K562 (cell line): Measurements from ENCODE around the gene FAM227A. TPM values are rescaled to one million over a fixed set of nuclear protein-coding genes. Genes with fewer than 3 reads are reported as not detected.
A peak's percentile ranks its signal among the peaks of the same experiment; 100 is the strongest.

Experiments
- E2F3 ChIP-seq: fragments of 250-450 bp; sonication (Bioruptor Pico); IDR thresholded peaks from 2 replicates; pipeline ENCODE4 v1.4.0; 2020; ENCODE audit warnings: mild to moderate bottlenecking
- GABPB1 ChIP-seq: sonication (generic); formaldehyde crosslinking; IDR thresholded peaks from 2 replicates; pipeline ENCODE4 v1.8.0; 2022; ENCODE audit warnings: mild to moderate bottlenecking, missing genetic modification reagents
- HNRNPLL ChIP-seq: fragments of 200-400 bp; formaldehyde crosslinking; IDR thresholded peaks from 2 replicates; pipeline ENCODE4 v1.6.1; 2017; ENCODE audit warnings: low read length, low read depth, mild to moderate bottlenecking; ENCODE audit not compliant: poor library complexity, severe bottlenecking
- HNRNPUL1 ChIP-seq: fragments of 200-400 bp; formaldehyde crosslinking; IDR thresholded peaks from 2 replicates; pipeline ENCODE4 v1.6.1; 2017; ENCODE audit warnings: low read length
- MBD2 ChIP-seq: sonication (generic); IDR thresholded peaks from 2 replicates; pipeline ENCODE4 v1.6.1; 2016; ENCODE audit warnings: low read depth, borderline replicate concordance
- NCOR1 ChIP-seq: fragments of 450-650 bp; IDR thresholded peaks from 2 replicates; pipeline ENCODE4 v1.6.1; 2016; ENCODE audit warnings: mild to moderate bottlenecking, moderate library complexity
- PHF8 ChIP-seq: fragments of 200-600 bp; sonication (generic); IDR thresholded peaks from 2 replicates; pipeline ENCODE4 v1.6.1; 2012; ENCODE audit warnings: mixed run types, mild to moderate bottlenecking, inconsistent platforms, low read length, moderate library complexity, borderline replicate concordance
- RB1 ChIP-seq: fragments of 450-650 bp; IDR thresholded peaks from 2 replicates; pipeline ENCODE4 v1.6.1; 2017; ENCODE audit warnings: low read depth, mild to moderate bottlenecking
- SIX5 ChIP-seq, 2 experiments: IDR thresholded peaks; 2 replicates each; pipeline ENCODE4 v1.6.1; 2011; ENCODE audit warnings: low read length in 2 of 2, borderline replicate concordance in 1 of 2, low read depth in 1 of 2, mild to moderate bottlenecking in 1 of 2, moderate library complexity in 1 of 2; ENCODE audit not compliant: insufficient read depth in 1 of 2
- TOE1 ChIP-seq, 2 experiments: fragments of 450-650 bp in 1 of 2; sonication (generic) in 1 of 2; formaldehyde crosslinking in 1 of 2; IDR thresholded peaks; 2 replicates each; pipeline versions ENCODE4 v1.7.1 to v1.8.0; 2016 to 2022; ENCODE audit warnings: borderline replicate concordance in 2 of 2, mild to moderate bottlenecking in 2 of 2, antibody characterized with exemption in 1 of 2, inconsistent platforms in 1 of 2, low read depth in 1 of 2, missing genetic modification reagents in 1 of 2, moderate library complexity in 1 of 2
- ZFX ChIP-seq: sonication (generic); formaldehyde crosslinking; IDR thresholded peaks from 2 replicates; pipeline ENCODE4 v1.8.0; 2022; ENCODE audit warnings: mild to moderate bottlenecking, missing genetic modification reagents, moderate library complexity
- polyA plus RNA-seq, 8 experiments: library from polyadenylated mRNA; depleted of rRNA in 4 of 8; stranded (reverse) in 5 of 8; unstranded in 3 of 8; fragments of >200 nt; fragmentation: Nextera tagmentation in 2 of 8; fragmentation: Illumina TruSeq in 1 of 8; extraction: Ambion mirVana in 2 of 8; extraction: Trizol in 1 of 8; gene quantifications; 2 replicates each; pipeline versions ENCODE4 v1.2.1 to v1.2.3, GENCODE V29; 2011 to 2014; ENCODE audit warnings: inconsistent platforms in 1 of 8, missing spikeins in 1 of 8
- total RNA-seq, 7 experiments: library from RNA; depleted of rRNA in 6 of 7; stranded (reverse); fragments of >200 nt in 6 of 7; fragmentation: Illumina TruSeq in 2 of 7; extraction: Trizol in 2 of 7; gene quantifications; 2 replicates each; pipeline versions ENCODE4 v1.2.1 to v1.2.3, GENCODE V29; 2011 to 2021; ENCODE audit warnings: low replicate concordance in 1 of 7
- TF ChIP-seq, protein P1 (sequence below): fragments of 450-650 bp; IDR thresholded peaks from 2 replicates; pipeline ENCODE4 v1.6.1; 2016; ENCODE audit warnings: mild to moderate bottlenecking
- TF ChIP-seq, protein P2 (sequence below), 2 experiments: fragments of 450-650 bp; conservative IDR thresholded peaks; 2 replicates each; pipeline ENCODE4 v1.6.1; 2017; ENCODE audit warnings: mild to moderate bottlenecking in 2 of 2, moderate library complexity in 2 of 2
- TF ChIP-seq, protein P3 (sequence below), 2 experiments: IDR thresholded peaks in 1 of 2; conservative IDR thresholded peaks in 1 of 2; 2 replicates each; pipeline ENCODE4 v1.6.1; 2016; ENCODE audit warnings: low read depth in 2 of 2, mild to moderate bottlenecking in 1 of 2, missing compliant biosample characterization in 1 of 2, missing genetic modification characterization in 1 of 2, moderate library complexity in 1 of 2
- TF ChIP-seq, protein P4 (sequence below): fragments of 250-450 bp; sonication (Bioruptor Pico); IDR thresholded peaks from 2 replicates; pipeline ENCODE4 v1.9.0; 2021; ENCODE audit warnings: mild to moderate bottlenecking, inconsistent platforms

The FAM227A gene
- total and polyA plus RNA-seq, 9 of the 15 experiments (the other 6 are each of a cell fraction or from before 2014, with no cell fraction given): 0.10 to 2.2 (median 0.83) TPM

DNA sequence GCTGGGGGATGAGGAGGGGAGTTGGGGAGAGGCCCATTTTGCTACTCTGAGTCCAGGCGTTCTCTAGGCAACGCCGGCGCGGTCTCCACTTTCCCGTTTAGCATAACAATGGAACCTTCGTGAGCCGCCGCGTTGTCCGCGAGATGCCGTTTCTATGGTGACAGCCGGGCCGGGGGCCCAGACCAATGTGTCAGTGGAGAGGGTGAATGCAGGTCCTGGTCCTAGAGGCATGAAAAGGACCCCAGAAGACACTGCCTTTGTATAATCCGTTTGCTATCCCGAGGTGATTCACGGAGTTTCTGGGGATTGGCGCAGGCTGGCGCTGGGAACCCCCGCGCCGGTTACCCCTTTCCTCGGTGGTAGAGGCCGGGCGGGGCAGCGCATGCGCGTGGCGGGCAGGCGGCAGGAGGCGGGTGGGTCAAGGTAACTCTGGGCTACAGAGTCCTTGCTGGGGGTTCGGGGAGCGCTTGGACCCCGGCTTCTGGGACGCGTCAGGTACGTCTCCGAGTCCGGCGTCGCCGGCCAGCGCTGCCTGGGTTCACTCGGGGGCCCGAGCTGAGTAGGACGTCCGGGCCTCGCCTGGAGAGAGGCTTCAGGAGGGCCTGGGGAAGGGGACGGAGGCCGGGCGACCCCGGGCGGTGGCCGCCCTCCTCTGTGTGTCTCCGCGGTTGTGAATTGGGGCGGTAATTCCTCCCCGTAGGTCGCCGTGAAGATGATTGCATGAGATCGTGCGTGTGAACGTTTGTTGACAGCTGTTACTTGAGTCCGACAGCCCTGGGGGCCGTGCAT is at the start of gene FAM227A, which contains the start of gene CBY1 (continued):
- TF ChIP-seq MBD2 (peak; percentile 93), SIX5 (IDR thresholded peaks at IDR 0.05; ENCODE audit: borderline replicate concordance in 1 of 2, insufficient read depth in 1 of 2, low read depth in 1 of 2, low read length in 2 of 2) (peak in 1 of 2 experiments; percentile 28; a peak in 1 of 4 replicates), TOE1 (IDR thresholded peaks at IDR 0.05; ENCODE audit: borderline replicate concordance) (peak; percentile 69; the same call in 1 of the 2 replicates), TOE1 (CRISPR knock-in tag; IDR thresholded peaks at IDR 0.05; ENCODE audit: borderline replicate concordance, low read depth) (no peak), E2F3 (CRISPR knock-in tag) (no peak), PHF8 (peak; percentile 66; the same call in 1 of the 2 replicates), RB1 (0 out of 2 replicates have a peak, but pooled peaks have one; percentile 20), GABPB1 (CRISPR knock-in tag) (peak; percentile 18; the same call in 1 of the 2 replicates), ZFX (CRISPR knock-in tag) (peak; percentile 66), HNRNPUL1 (no peak), HNRNPLL (no peak), NCOR1 (no peak)
- TF ChIP-seq, protein P1, sequence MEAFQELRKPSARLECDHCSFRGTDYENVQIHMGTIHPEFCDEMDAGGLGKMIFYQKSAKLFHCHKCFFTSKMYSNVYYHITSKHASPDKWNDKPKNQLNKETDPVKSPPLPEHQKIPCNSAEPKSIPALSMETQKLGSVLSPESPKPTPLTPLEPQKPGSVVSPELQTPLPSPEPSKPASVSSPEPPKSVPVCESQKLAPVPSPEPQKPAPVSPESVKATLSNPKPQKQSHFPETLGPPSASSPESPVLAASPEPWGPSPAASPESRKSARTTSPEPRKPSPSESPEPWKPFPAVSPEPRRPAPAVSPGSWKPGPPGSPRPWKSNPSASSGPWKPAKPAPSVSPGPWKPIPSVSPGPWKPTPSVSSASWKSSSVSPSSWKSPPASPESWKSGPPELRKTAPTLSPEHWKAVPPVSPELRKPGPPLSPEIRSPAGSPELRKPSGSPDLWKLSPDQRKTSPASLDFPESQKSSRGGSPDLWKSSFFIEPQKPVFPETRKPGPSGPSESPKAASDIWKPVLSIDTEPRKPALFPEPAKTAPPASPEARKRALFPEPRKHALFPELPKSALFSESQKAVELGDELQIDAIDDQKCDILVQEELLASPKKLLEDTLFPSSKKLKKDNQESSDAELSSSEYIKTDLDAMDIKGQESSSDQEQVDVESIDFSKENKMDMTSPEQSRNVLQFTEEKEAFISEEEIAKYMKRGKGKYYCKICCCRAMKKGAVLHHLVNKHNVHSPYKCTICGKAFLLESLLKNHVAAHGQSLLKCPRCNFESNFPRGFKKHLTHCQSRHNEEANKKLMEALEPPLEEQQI: no peak
- TF ChIP-seq, protein P2, sequence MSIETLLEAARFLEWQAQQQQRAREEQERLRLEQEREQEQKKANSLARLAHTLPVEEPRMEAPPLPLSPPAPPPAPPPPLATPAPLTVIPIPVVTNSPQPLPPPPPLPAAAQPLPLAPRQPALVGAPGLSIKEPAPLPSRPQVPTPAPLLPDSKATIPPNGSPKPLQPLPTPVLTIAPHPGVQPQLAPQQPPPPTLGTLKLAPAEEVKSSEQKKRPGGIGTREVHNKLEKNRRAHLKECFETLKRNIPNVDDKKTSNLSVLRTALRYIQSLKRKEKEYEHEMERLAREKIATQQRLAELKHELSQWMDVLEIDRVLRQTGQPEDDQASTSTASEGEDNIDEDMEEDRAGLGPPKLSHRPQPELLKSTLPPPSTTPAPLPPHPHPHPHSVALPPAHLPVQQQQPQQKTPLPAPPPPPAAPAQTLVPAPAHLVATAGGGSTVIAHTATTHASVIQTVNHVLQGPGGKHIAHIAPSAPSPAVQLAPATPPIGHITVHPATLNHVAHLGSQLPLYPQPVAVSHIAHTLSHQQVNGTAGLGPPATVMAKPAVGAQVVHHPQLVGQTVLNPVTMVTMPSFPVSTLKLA (conservative IDR thresholded peaks at IDR 0.05): peak; percentile 71 to 77; a peak in 3 of 4 replicates
- TF ChIP-seq, protein P3, sequence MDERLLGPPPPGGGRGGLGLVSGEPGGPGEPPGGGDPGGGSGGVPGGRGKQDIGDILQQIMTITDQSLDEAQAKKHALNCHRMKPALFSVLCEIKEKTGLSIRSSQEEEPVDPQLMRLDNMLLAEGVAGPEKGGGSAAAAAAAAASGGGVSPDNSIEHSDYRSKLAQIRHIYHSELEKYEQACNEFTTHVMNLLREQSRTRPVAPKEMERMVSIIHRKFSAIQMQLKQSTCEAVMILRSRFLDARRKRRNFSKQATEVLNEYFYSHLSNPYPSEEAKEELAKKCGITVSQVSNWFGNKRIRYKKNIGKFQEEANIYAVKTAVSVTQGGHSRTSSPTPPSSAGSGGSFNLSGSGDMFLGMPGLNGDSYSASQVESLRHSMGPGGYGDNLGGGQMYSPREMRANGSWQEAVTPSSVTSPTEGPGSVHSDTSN (CRISPR knock-in tag; IDR thresholded peaks at IDR 0.05; ENCODE audit: low read depth): no peak
- TF ChIP-seq, protein P3 (tag; conservative IDR thresholded peaks at IDR 0.05; ENCODE audit: low read depth): no peak
- TF ChIP-seq, protein P4, sequence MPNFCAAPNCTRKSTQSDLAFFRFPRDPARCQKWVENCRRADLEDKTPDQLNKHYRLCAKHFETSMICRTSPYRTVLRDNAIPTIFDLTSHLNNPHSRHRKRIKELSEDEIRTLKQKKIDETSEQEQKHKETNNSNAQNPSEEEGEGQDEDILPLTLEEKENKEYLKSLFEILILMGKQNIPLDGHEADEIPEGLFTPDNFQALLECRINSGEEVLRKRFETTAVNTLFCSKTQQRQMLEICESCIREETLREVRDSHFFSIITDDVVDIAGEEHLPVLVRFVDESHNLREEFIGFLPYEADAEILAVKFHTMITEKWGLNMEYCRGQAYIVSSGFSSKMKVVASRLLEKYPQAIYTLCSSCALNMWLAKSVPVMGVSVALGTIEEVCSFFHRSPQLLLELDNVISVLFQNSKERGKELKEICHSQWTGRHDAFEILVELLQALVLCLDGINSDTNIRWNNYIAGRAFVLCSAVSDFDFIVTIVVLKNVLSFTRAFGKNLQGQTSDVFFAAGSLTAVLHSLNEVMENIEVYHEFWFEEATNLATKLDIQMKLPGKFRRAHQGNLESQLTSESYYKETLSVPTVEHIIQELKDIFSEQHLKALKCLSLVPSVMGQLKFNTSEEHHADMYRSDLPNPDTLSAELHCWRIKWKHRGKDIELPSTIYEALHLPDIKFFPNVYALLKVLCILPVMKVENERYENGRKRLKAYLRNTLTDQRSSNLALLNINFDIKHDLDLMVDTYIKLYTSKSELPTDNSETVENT (CRISPR knock-in tag): 0 out of 2 replicates have a peak, but pooled peaks have one; percentile 27
